Right ventricle myocardium superior (tissue), 1 donor: Measurements from ENCODE around the gene TMEM8B. TPM values are rescaled to one million over a fixed set of nuclear protein-coding genes. Genes with fewer than 3 reads are reported as not detected.

Experiments
- ATAC-seq: fragments of 200-7000 bp; cut with Tn5 transposase; one replicate; pipeline ENCODE4 v1.9.1; 2020; ENCODE audit warnings: mild to moderate bottlenecking; ENCODE audit not compliant: poor library complexity
- DNase-seq: peaks from one replicate; pipeline ENCODE4 v3.0.0-alpha.2; 2020
- intact Hi-C: fragments of 100-400 bp; cut with DNase I; formaldehyde crosslinking; loops from one replicate; pipeline ENCODE4 v1.11.2; 2022
- total RNA-seq: library from RNA; stranded (reverse); fragmentation: NEBNext Ultra II Directional; extraction: Animal tissue kit (Norgen Biotek cat#: 25700); gene quantifications from one replicate; pipeline ENCODE4 v1.2.1, GENCODE V29; 2021
- donor health status: DM: no; HTN: yes; CAD: no; lungs with severe emphysema.

Gene TMEM8B
- total RNA-seq, 1 donor from 2014 or later, result 13.3 TPM

DNA sequence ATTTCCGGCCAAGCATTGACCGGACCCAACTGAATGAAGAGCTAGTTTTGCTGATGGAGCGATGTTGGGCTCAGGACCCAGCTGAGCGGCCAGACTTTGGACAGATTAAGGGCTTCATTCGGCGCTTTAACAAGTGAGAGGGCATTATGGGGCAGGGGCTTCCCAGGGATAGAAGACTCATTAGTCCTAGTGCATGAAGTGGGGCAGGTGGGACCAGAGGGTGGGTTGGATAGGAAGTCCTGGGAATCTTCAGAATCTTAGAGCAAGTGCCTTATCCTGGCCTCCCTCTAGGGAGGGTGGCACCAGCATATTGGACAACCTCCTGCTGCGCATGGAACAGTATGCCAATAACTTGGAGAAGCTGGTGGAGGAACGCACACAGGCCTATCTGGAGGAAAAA, 22.9 kb upstream of the TMEM8B start:
- intact Hi-C loops, result no loop called here
- DNase-seq (no peak), ATAC-seq (no peak)

- DNase-seq (no peak), ATAC-seq (no peak)
- intact Hi-C loops, result no loop called here
These were observed 20.6 kb upstream of the TMEM8B start for GRCh38 chr9:35808433-35808832.

GRCh38 chr9:35810122-35810521, 18.9 kb upstream of the TMEM8B start:
- ATAC-seq (no peak), DNase-seq (no peak)
- intact Hi-C loops, result no loop called here

DNA sequence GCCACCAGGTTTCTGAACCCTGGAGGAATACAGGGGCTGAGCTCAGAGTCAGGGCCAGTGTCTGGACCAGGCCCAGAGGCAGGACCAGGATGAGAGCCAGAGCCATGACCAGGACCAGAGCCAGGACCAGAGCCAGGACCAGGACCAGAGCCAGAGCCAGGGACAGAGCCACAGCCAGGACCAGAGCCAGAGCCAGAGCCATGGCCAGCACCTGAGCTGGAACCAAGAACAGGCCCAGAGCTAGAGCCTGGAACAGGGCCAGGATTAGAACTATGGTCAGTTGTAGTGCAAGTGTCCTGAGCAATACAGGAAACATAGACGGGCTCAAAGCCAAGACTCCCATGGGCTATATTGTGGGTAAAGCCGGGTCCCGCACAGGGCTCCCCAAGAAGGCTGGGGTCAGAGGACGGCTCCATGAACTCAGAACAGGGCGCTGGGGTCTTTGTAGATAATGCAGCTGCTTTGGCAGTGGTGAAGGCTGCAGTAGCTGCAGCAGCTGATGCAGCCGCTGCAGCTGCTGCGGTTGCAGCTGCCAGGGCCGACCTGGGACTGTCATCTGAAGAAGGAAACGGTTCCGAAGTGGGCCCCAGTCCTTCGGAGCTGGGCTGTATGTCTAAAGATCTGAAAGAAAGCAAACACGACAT, 17.5 kb upstream of the TMEM8B start:
- DNase-seq, result peak; percentile 59
- peak; percentile 3 for ATAC-seq
- intact Hi-C loops, result no loop called here

- intact Hi-C loops, result no loop called here
- ATAC-seq, result peak; percentile 77
These were observed 16.9 kb upstream of the TMEM8B start, which contains the start of gene SPAG8 for GRCh38 chr9:35812025-35812602. TSS of gene SPAG8 (minus strand) at chr9:35812262. CDS start at chr9:35812147, 115 bp downstream.

DNA sequence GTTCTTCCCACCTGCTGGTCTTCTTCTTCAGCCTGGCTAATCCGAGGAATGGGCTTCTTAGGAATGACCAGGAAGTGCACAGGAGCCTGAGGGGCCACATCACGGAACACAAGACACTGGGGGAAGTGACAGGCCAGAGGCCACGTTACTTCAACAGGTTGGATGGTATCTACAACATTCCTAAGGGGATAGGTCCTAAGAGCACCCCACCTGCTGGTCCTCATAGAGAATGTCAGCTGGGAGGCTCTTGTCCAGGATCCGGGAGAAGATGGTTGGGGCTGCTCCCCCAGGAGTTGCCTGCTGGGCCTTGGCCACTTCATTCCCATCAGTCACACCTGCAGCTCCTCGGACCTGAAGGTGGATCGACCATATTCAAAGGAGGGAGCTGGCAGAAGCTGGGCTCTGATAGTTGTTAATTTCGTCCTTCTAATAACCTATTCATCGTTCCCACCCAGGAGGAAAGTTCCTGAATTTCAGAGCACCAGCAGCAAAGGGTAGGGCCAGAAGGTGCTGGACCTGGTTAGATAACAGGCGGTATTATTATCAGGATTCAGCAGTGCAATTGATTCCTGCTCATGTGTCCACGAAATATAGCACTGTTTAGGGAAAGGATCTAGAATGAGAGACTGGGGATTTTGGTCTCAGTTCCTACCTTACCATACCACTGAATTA, 15.5 kb upstream of the TMEM8B start:
- DNase-seq (no peak), ATAC-seq (no peak)
- intact Hi-C loops, result no loop called here

More at GRCh38 chr9:35812025-35812602, 16.9 kb upstream of the TMEM8B start, which contains the start of gene SPAG8:
- DNase-seq, result peak; percentile 97

DNA sequence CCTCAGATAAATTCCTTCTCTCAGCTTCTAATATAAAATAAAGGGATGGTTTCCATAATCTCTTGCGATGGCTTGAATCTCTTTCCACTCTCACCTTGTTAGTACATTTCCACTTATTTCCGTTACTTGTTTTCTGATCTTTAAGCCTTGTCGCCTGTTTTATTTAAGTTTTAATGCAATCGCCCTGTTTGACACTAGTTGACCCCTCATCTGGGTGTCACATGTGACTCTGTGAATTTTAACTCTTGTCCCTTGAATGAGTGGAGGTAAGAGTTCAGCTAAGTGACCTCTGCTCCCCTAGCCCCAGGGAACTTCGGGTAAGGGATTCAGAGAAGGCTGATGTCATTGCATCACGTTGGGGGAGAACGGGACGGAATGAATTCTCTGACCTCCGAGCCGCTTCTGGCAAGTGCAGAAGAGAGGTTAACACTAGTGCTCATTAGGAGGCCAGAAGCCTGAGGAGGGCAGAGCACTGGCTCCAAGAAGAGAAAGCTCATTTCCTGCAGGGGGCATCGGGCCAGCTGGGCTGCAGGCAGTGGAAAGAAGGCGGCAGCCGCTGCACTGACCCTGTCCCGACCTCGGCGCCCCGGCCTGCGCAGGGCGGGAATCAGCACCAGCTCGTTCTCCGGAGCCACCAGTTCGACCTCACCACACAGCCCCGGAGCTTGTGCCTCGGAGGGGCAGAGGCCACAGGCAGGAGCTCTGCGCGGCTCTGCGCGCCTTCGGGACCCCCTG, 14.8 kb upstream of the TMEM8B start:
- intact Hi-C loops, result no loop called here
- DNase-seq (peak; percentile 85), ATAC-seq (peak; percentile 66)

DNA sequence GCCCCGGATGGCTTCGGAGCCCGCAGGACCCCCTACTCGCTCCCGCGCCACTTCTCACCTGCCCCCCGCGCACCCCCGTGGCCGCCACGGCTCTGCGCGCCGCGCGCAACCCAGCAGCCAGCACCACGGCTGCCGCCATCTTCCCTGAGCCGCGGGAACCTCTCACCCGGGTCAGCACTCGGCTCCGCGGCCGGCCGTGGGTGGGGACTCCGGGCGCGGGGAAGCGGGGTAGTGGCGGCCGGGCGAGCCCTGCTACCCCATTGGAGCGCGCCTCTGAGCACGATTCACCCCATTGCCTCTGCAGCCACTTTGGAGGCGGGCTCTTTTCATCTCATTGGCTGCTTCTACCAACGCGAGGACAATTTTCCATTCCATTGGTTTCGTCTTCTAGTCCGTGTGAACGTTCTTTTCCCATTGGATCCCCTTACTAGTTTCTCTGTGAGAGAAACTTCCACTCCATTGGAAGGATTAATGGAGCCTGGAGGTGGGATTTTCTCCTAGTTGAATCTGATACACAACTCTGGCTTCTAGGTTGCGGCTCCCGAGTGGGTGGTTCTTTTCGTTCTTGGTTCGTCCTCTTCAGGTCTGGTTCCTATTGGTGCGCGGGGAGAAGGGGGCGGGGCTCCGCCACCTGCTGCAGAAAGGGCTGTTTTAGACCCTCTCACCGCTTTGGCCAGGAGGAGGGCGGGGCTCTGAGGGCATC, 14.0 kb upstream of the TMEM8B start, which contains the start of gene HINT2:
HINT2 (minus strand) TSS at position 202 of the 703 bp plus-strand sequence; CDS start at position 139, 63 bp downstream.
- ATAC-seq, result peak; percentile 92
- intact Hi-C loops, result no loop called here
- peak; percentile 98 for DNase-seq

DNA sequence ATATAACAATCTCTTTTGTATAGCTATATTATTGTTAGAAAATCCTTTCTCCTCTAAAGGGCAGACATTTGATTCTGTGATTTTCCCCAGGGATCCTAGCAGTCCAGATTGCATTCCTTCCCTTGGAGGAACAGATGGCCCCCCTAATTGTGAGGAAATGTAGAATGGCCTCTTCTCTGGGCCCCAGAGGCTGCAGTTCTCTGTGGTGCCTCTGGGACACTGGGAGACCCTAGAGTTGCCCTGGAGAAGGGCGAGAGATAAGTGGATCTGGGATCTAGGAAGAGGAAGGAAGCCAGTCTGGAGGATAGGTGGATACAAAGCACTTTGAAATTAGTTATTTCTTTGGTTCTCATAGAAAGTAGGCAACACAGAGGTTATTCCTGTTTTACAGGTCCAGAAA, 12.3 kb upstream of the TMEM8B start:
- no peak for DNase-seq
- no peak for ATAC-seq
- intact Hi-C loops, result no loop called here

DNA sequence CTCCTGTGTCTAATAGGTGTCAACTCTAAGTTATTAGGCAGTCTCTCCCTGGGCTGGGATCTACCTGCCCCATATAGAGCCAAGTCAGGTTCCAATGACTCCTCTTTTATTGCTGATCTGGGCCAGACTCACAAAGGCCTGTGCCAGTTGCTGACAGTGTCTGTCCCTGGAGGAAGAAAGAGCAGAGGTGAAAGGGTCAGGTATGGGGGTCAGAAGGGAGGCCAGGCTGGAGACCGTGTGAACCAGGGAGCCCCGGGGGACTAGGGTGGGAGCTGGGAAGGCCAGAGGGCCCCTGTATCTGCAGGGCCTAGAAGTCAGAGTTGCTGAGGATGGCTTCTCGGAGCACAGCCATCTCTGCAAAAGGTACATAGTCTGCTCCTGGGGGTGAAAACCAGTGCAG, 10.7 kb upstream of the TMEM8B start:
- DNase-seq, result no peak
- intact Hi-C loops, result no loop called here
- ATAC-seq, result no peak

GRCh38 chr9:35820076-35820475, 9.0 kb upstream of the TMEM8B start:
- ATAC-seq, result no peak
- DNase-seq, result no peak
- intact Hi-C loops, result no loop called here

- no peak for ATAC-seq
- DNase-seq, result no peak
- intact Hi-C loops, result no loop called here
These were observed 6.1 kb upstream of the TMEM8B start for GRCh38 chr9:35822926-35823325.

GRCh38 chr9:35826071-35826701, 2.8 kb upstream of the TMEM8B start:
- no peak for DNase-seq
- intact Hi-C loops, result loop anchor here (5.0 kb wide), 1 partner anchor 34 kb away; the partner anchor contains the start of gene NPR2
- peak; percentile 41 for ATAC-seq

- ATAC-seq, result no peak
- intact Hi-C loops, result loop anchor here (5.0 kb wide), 1 partner anchor 35 kb away; the partner anchor contains the start of gene NPR2
- DNase-seq, result no peak
These were observed 1.5 kb upstream of the TMEM8B start for GRCh38 chr9:35827486-35827885.

- ATAC-seq (no peak), DNase-seq (no peak)
- intact Hi-C loops, result loop anchor here (5.0 kb wide), 1 partner anchor 36 kb away; the partner anchor contains the start of gene NPR2
These were observed 328 bp upstream of the TMEM8B start, which contains the start of gene FAM221B for GRCh38 chr9:35828716-35829083. TSS of gene FAM221B (minus strand) at chr9:35828732. CDS start at chr9:35826161, 2,571 bp downstream.

DNA sequence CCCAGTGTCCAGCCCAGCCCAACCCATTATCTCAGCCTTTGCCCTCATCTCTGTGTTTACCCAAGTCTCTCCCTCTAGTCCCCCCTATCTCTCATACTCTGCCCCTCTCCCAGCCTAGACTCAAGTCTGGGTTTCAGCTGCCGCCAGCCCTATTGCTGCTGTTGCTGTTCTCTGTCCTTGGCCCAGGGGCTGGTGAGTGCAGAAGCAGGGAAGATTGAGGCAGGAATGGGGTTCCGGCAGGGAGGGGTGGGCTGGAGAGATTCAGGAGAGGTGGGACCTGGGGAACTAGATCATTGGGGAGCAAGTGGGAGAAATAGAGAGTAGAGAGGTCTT, 702 bp downstream of the TMEM8B start:
- ATAC-seq, result no peak
- intact Hi-C loops, result loop anchor here (5.0 kb wide), 1 partner anchor 37 kb away; the partner anchor contains the start of gene NPR2
- no peak for DNase-seq

GRCh38 chr9:35831040-35831439, 2.0 kb downstream of the TMEM8B start:
- intact Hi-C loops, result no loop called here
- DNase-seq (no peak), ATAC-seq (no peak)

- ATAC-seq (no peak), DNase-seq (no peak)
- intact Hi-C loops, result no loop called here
These were observed 3.8 kb downstream of the TMEM8B start for GRCh38 chr9:35832814-35833213.
